Activated naive CD8-positive, alpha-beta T cell treated with anti-CD3 and anti-CD28 coated beads, Interleukin-2, amount 50 U/mL, for 16 hours (primary cell): Measurements from ENCODE around the gene SCNN1B.

ENCODE experiments used
- DNase-seq: peaks from one replicate; pipeline ENCODE4 v3.0.0-alpha.2; 2020; ENCODE audit warnings: low read depth, low spot score

The SCNN1B gene

DNA sequence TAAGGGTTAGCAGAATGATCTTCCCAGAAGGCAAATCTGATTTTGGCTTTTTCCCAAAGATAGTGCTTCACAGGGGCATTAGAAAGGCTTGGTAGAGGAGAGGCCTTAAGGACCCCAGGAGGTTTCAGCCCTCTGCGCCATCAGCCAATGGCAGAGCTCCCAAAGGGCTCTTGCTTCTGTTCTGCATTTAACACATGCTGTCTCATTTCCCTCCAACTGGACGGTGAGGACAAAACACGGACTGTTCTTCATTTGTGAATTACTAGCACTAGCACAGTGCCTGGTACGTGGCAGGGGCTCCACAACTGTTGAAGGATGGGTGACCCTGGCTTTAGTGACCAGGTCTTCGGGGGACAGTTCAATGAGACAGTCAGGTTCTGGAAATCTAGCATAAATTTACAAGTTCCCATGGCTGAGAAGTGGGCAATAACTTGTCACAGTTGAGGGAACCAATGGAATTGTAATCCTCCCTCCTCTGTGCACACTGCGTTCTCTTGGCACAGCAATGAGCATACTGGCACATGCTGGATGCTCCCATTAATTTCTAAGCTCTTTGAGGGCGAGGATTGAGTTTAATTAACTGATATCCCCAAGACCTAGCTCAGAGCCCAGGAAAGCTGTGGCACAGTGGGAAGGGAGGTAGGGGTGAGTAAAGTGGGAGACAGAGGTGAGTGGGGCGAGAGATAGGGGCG lies 105.5 kb downstream of the SCNN1B start:
- no peak for DNase-seq

DNA sequence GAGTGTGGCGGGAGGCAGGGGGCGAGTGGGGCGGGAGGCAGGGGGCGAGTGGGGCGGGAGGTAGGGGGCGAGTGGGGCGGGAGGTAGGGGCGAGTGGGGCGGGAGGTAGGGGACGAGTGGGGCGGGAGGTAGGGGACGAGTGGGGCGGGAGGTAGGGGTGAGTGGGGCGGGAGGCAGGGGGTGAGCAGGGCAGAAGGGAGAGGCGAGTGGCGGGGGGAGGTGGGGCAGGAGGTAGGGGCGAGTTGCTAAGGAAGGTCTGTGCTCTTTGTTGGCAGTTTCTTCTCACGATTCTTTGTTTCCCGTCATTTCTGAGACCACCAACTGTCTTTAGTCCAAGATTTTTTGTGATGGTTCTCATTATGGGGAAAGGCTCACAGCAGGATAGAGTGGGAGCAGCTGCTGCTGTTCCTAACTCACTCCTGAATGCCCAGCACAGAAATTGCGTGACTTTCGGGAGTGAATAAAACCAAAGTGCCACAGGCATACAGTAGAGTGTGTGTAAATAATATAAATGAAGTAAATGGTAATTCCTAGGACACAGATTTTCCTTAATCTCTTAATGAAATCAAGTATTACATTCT lies 106.2 kb downstream of the SCNN1B start:
- no peak for DNase-seq

DNA sequence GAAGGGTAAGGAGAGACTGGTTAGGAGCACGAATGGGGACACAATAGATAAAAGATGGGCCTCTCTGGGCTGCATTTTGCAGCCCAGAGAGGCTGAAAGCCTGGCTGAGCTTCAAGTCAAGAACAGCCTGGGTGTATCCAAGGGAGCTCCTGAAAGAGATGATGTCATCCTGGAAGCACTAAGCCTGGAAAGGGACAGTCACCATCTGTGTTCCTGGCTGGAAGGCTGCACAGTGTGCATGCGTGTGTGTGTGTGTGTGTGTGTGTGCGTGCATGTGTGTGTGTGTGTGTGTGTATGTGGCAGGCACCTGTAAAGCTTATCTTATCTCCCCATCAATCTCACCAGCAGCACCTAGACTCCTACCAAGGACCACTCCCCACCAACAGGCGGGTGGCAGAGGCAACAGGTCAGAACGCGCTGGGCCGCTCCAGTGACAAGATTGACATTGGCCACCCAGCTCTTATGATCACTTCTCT lies 106.8 kb downstream of the SCNN1B start:
- DNase-seq = no peak

DNA sequence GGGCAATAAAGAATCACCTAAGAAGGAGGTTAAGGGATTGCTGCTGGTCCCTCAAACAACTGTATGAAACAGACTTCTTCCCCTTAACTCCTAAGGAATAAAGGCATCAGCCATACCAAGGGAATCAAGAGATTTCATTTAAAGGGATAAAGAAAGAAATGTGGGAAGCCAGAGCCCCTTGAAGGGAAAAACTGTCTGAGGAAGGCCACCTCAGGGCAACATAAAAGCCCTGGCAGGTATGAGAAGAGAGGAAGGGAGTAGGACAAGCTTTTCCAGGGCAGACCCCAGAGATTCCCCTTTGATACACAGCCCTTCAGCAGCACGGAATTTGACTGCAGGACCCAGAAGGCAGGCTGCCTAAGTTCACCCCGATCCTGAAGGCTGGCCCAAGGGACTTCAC lies 107.4 kb downstream of the SCNN1B start:
- no peak for DNase-seq

DNA sequence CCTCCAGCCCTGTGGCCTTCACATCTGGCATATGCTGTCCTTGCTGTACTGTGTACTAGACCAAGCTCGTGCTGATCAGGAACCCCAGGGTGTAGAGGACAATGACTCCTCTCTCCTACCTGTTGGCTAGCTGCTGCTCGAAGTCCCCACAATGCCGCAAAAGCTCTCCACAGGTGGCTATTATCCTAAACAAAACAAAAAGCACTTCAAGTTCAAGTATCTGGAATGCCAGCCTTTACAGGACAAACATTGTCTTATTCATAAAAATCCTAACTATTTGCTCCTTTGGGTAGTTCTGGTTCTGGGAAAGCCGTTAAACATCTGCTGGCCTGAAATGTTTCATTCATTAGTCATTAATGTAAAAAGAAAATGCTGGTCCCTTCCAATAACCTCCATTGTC lies 108.1 kb downstream of the SCNN1B start:
- DNase-seq = no peak

DNA sequence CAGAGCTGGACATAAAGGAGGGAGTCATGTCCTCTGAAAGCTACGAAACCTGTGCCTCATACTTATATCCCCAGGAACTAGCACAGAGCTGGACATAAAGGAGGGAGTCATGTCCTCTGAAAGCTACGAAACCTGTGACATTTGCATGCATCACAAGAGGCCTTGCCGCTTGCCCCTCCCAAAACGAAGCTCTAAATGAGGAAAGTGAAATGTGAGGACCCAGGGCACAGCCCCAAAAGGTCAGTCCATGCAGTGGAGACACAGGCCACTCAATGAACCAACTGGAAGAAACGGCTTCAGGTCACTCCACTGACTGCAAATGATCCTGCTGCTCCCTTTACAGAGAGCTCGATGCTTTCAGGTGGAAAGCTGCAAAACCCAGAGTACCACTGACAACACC lies 112.6 kb downstream of the SCNN1B start:
- no peak for DNase-seq

DNA sequence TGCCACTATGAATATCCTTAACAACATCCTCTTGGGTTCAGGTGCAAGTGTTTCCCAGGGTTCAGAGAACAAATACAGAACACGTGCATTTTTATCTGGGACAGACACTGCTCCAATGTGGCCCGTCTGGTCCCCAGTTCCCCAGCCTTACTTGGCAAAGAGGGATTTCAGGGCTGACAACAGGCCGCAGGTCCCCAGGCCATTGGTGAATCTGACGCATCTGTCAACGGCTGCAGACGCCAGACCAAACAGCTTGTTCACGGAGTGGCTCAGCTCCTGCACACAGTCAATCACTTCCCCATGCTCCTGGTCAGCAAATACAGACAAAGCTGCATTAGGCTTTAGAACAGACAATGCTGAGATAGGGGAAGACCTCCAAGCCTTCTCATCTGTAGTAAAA lies 114.7 kb downstream of the SCNN1B start:
- DNase-seq = no peak

DNA sequence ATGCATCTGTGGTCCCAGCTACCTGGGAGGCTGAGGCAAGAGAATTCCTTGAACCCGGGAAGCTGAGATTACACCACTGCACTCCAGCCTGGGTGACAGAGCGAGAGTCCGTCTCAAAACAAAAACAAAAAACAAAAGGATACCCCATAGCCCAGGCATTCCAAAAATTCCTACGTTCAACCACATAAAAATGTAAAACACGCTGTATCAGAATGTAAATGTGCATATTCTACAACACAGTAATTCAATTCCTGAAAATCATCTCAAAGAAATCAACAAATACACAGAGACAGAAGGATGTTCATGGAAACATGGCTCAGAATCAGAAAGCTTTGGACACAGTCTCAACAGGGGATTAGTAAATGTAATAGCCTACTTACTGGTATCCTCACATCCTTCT lies 117.9 kb downstream of the SCNN1B start:
- DNase-seq = no peak

DNA sequence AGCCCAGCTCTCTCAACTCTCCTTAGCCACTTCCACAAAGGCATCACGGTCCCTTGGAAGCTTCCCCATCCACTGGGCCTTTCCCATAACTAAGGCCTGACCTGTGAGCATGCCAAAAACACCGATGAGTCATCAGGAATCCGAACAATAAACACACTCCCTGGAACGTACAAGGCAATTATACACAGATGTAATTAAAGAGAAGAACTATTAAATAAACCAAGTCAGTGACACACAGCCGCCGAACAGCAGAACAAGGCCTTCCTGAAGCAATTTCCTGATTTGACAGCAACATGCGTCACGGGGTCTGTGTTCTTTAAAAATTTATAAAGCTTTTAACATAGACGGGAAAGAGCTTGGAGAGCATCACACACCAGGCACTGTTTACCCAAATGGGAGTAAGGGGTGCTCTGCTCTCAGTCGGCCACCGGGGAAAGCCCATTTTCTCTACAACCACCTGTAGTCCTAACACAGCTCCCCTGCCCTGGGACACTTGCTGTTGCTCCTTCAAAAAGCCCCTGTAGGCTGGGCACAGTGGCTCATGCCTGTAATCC lies 121.5 kb downstream of the SCNN1B start:
- DNase-seq = no peak

DNA sequence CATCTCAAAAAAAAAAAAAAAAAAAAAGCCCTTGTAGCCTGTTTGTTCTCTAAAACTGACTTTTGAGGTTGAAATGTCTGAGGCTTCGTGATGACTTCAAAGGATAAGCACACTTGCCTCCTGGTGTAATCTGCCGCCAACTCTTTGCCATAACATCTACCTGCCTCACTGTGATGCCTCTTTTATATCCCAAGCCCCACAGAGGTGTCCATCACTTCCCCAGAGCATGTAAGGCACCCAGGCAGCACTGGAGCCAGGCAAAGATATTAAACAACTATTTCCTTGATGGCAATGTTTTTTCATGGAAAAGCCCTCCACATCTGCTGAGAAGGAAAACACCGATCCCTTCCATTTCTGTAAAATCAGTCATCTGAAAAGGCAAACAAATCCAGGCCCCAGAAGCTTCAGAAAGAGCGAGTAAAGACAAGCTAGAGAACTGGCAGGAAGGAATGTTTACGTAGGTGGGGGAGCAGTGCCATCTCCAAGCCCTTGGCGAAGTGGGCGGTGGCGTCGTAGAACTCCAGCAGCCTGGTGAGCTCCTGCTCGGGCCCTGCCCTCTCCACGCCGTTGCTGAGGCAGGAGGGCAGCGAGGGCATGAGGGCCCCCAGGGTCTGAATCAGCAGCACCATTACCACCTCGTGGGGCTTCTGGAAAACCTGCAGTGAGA lies 122.3 kb downstream of the SCNN1B start:
- no peak for DNase-seq

DNA sequence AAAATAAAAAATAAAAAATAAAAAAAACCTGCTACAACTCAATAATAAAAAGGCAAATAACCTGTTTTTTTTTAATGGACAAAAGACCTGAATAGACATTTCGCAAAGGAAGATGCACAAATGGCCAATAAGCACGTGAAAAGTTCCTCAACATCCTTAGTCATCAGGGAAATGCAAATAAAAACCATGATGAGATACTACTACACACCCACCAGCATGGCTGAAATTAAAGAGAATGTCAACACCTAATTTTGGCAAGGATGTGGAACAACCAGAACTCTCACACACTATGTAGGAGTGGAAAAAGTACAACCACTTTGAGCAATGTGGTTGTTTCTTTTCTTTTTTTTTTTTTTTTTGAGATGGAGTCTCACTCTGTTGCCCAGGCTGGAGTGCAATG lies 126.2 kb downstream of the SCNN1B start:
- DNase-seq = no peak
